Activated B cell treated with CpG ODN at 0.5 μM for 24 hours (primary cell): ENCODE results near the gene GATAD2A. TPM values are rescaled to one million over a fixed set of nuclear protein-coding genes. Genes with fewer than 3 reads are reported as not detected.

Experiments used
- ATAC-seq: fragments of 200-7000 bp; cut with Tn5 transposase; one replicate; pipeline ENCODE4 v1.10.0; 2021; ENCODE audit warnings: low read depth, mild to moderate bottlenecking, moderate library complexity
- CTCF ChIA-PET: fragments of 350-600 bp; sonication (Branson Sonifier 250); formaldehyde crosslinking; loops from one replicate; lab custom pipeline; 2021; ENCODE audit warnings: antibody characterized with exemption; lab: Charles Lee
- POLR2A ChIA-PET: fragments of 350-600 bp; sonication (Branson Sonifier 250); formaldehyde crosslinking; loops from one replicate; lab custom pipeline; 2021; ENCODE audit warnings: antibody characterized with exemption; lab: Charles Lee
- DNase-seq: peaks from one replicate; pipeline ENCODE4 v3.0.0; 2022
- H3K27ac Mint-ChIP-seq: one replicate; pipeline ENCODE4 v1.8.0; 2020; ENCODE audit warnings: mixed read lengths
- H3K27me3 Mint-ChIP-seq: one replicate; pipeline ENCODE4 v1.8.0; 2021; ENCODE audit warnings: mixed read lengths
- H3K36me3 Mint-ChIP-seq: one replicate; pipeline ENCODE4 v1.8.0; 2021; ENCODE audit warnings: low read depth, mixed read lengths
- H3K4me1 Mint-ChIP-seq: one replicate; pipeline ENCODE4 v1.8.0; 2021; ENCODE audit warnings: mixed read lengths
- H3K4me3 Mint-ChIP-seq: one replicate; pipeline ENCODE4 v1.8.0; 2020; ENCODE audit warnings: mild to moderate bottlenecking, mixed read lengths
- H3K9me3 Mint-ChIP-seq: one replicate; pipeline ENCODE4 v1.8.0; 2020; ENCODE audit warnings: mixed read lengths
- CTCF ChIP-seq: fragments of 200-600 bp; IDR thresholded peaks from one replicate; pipeline ENCODE4 v1.8.0; 2022; ENCODE audit warnings: antibody characterized with exemption, mild to moderate bottlenecking
- intact Hi-C: fragments of 100-400 bp; cut with micrococcal nuclease; formaldehyde crosslinking; loops from one replicate; pipeline ENCODE4 v1.15.1; 2024
- total RNA-seq: library from RNA; stranded (reverse); gene quantifications from 2 replicates; pipeline ENCODE4 v1.2.3, GENCODE V29; 2022

The GATAD2A gene
- total RNA-seq, 1 donor from 2014 or later = 116 TPM

- no peak for TF ChIP-seq CTCF
- no peaks in the 10 kb centered on the region for H3K9me3 Mint-ChIP-seq
- intact Hi-C loops = loop anchor here (1.0 to 5.0 kb wide), 8 partner anchors 102 to 1506 kb away; partner anchors contain the start of genes BORCS8, GMIP, MAU2 and PBX4
- ChIA-PET POLR2A (interaction anchor here (0.5 to 2.1 kb wide), 28 partner anchors 9 to 1990 kb away, joined by 3 to 12 read pairs (median 4); partner anchors contain the start of genes ATP13A1, BORCS8, GATAD2A and NR2C2AP), CTCF (interaction anchor here (1.0 to 1.5 kb wide), 2 partner anchors 17 to 110 kb away, joined by 4 to 5 read pairs; partner anchors contain the start of gene GATAD2A)
- DNase-seq (peak; percentile 97), ATAC-seq (peak; percentile 90)
- H3K27me3 Mint-ChIP-seq = no peaks in the 10 kb centered on the region
- H3K4me1 Mint-ChIP-seq = peaks cover 37% of the 10 kb centered on the region
- peak within 1 kb of the TSS; percentile 93 for H3K27ac Mint-ChIP-seq
- peak within 1 kb of the TSS; percentile 95 for H3K4me3 Mint-ChIP-seq
- H3K36me3 Mint-ChIP-seq = peaks cover 23% of the 10 kb centered on the region
Observed at GRCh38 chr19:19515642-19516519, 110.4 kb downstream of the GATAD2A start, which contains the start of gene NDUFA13. Gene NDUFA13, plus strand, starts transcription at chr19:19516225. Its CDS starts 14 bp downstream, at chr19:19516239.

GRCh38 chr19:19517235-19517619 lies 111.8 kb downstream of the GATAD2A start:
- no peak for ATAC-seq
- DNase-seq = no peak
- POLR2A ChIA-PET = interaction anchor here (0.6 to 2.0 kb wide), 5 partner anchors 75 to 186 kb away, joined by 3 to 6 read pairs (median 6); partner anchors contain the start of genes ATP13A1 and ZNF101
- Mint-ChIP-seq H3K36me3 (peaks cover 28% of the 10 kb centered on the region), H3K27ac (no peak overlapping the region), H3K9me3 (no peaks in the 10 kb centered on the region), H3K4me1 (peaks cover 40% of the 10 kb centered on the region), H3K27me3 (no peaks in the 10 kb centered on the region), H3K4me3 (peak overlapping the region; percentile 95)
- no peak for TF ChIP-seq CTCF
- intact Hi-C loops = loop anchor here (5.0 kb wide), 2 partner anchors 215 to 1505 kb away; partner anchors contain the start of genes ZNF14 and ZNF430
- CTCF ChIA-PET = no interaction called here

- Mint-ChIP-seq H3K9me3 (no peaks in the 10 kb centered on the region), H3K27me3 (no peaks in the 10 kb centered on the region), H3K4me3 (no peak overlapping the region), H3K36me3 (peaks cover 34% of the 10 kb centered on the region), H3K4me1 (peaks cover 53% of the 10 kb centered on the region), H3K27ac (peak overlapping the region; percentile 37)
- TF ChIP-seq CTCF = no peak
- DNase-seq = no peak
- no peak for ATAC-seq
- CTCF ChIA-PET = no interaction called here
- intact Hi-C loops = no loop called here
- POLR2A ChIA-PET = interaction anchor here (1.1 kb wide), 1 partner anchor 7 kb away, joined by 5 read pairs; no protein-coding TSS in a partner anchor
Observed at GRCh38 chr19:19520989-19521388, 115.5 kb downstream of the GATAD2A start.

GRCh38 chr19:19523177-19523576 lies 117.7 kb downstream of the GATAD2A start:
- DNase-seq = no peak
- no peak for ATAC-seq
- TF ChIP-seq CTCF = no peak
- H3K27me3 Mint-ChIP-seq = no peaks in the 10 kb centered on the region
- H3K4me1 Mint-ChIP-seq = peaks cover 49% of the 10 kb centered on the region
- intact Hi-C loops = no loop called here
- H3K4me3 Mint-ChIP-seq = no peak overlapping the region
- H3K27ac Mint-ChIP-seq = no peak overlapping the region
- ChIA-PET POLR2A (no interaction called here), CTCF (no interaction called here)
- peaks cover 45% of the 10 kb centered on the region for H3K36me3 Mint-ChIP-seq
- no peaks in the 10 kb centered on the region for H3K9me3 Mint-ChIP-seq

GRCh38 chr19:19524053-19524452 lies 118.6 kb downstream of the GATAD2A start:
- TF ChIP-seq CTCF = no peak
- ChIA-PET POLR2A (no interaction called here), CTCF (no interaction called here)
- intact Hi-C loops = no loop called here
- Mint-ChIP-seq H3K4me1 (peaks cover 49% of the 10 kb centered on the region), H3K36me3 (peaks cover 48% of the 10 kb centered on the region), H3K4me3 (peak overlapping the region; percentile 41), H3K27me3 (no peaks in the 10 kb centered on the region), H3K27ac (peak overlapping the region; percentile 35), H3K9me3 (no peaks in the 10 kb centered on the region)
- ATAC-seq (peak; percentile 51), DNase-seq (no peak)
